LNCaP clone FGC (cell line): ENCODE measurements around the gene CRIP1.

Experiments
- DNase-seq: peaks from one replicate; pipeline ENCODE4 v3.0.0-alpha.2; 2011; ENCODE audit warnings: low read depth
- H3K4me3 ChIP-seq: 2 replicates; pipeline ENCODE4 v1.5.1; 2011; ENCODE audit warnings: mild to moderate bottlenecking, low read depth, low read length, control low read depth
- CTCF ChIP-seq: IDR thresholded peaks from 2 replicates; pipeline ENCODE4 v1.5.1; 2012; ENCODE audit warnings: mild to moderate bottlenecking; ENCODE audit not compliant: control insufficient read depth, insufficient read depth; ENCODE audit errors: extremely low read depth

Gene CRIP1

GRCh38 chr14:105482486-105483110 lies 4.1 kb upstream of the CRIP1 start:
- TF ChIP-seq CTCF: no peak
- peak overlapping the region; percentile 5; the same call in 1 of the 2 replicates for H3K4me3 ChIP-seq
- no peak for DNase-seq

GRCh38 chr14:105483300-105484068 lies 3.2 kb upstream of the CRIP1 start:
- TF ChIP-seq CTCF: no peak
- DNase-seq: no peak
- no peak overlapping the region for H3K4me3 ChIP-seq

GRCh38 chr14:105484069-105484996 lies 2.4 kb upstream of the CRIP1 start:
- TF ChIP-seq CTCF: no peak
- H3K4me3 ChIP-seq: no peak overlapping the region
- no peak for DNase-seq

- DNase-seq: no peak
- TF ChIP-seq CTCF: no peak
- no peak overlapping the region for H3K4me3 ChIP-seq
Observed at GRCh38 chr14:105484997-105485393, 1.7 kb upstream of the CRIP1 start.

- TF ChIP-seq CTCF: no peak
- no peak overlapping the region for H3K4me3 ChIP-seq
- DNase-seq: no peak
Observed at GRCh38 chr14:105485739-105486162, 935 bp upstream of the CRIP1 start.

- no peak for TF ChIP-seq CTCF
- no peak overlapping the region for H3K4me3 ChIP-seq
- no peak for DNase-seq
Observed at GRCh38 chr14:105486974-105487448, 325 bp downstream of the CRIP1 start.
